HepG2 (cell line): ENCODE results near the gene RPL26. TPM values are rescaled to one million over a fixed set of nuclear protein-coding genes. Genes with fewer than 3 reads are reported as not detected.
A peak's percentile ranks its signal among the peaks of the same experiment; 100 is the strongest.

ENCODE experiments used
- CENPX ChIP-seq: sonication (generic); formaldehyde crosslinking; IDR thresholded peaks from 2 replicates; pipeline ENCODE4 v1.9.0; 2021; ENCODE audit warnings: mild to moderate bottlenecking, missing genetic modification reagents, moderate library complexity
- GATA4 ChIP-seq: sonication (generic); IDR thresholded peaks from 2 replicates; pipeline ENCODE4 v1.6.1; 2016; ENCODE audit warnings: antibody characterized with exemption, low read depth, borderline replicate concordance
- HNRNPK ChIP-seq: fragments of 200-400 bp; formaldehyde crosslinking; IDR thresholded peaks from 2 replicates; pipeline ENCODE4 v1.6.1; 2018; ENCODE audit warnings: low read length, low read depth, moderate library complexity, mild to moderate bottlenecking; ENCODE audit not compliant: poor library complexity, severe bottlenecking
- JUND ChIP-seq: sonication (generic); formaldehyde crosslinking; IDR thresholded peaks from 2 replicates; pipeline ENCODE4 v1.8.0; 2022; ENCODE audit warnings: mild to moderate bottlenecking, missing genetic modification reagents
- KAT2B ChIP-seq: fragments of 150-350 bp; IDR thresholded peaks from 2 replicates; pipeline ENCODE4 v1.6.1; 2014; ENCODE audit warnings: low read depth, low read length, borderline replicate concordance
- KAT7 ChIP-seq: IDR thresholded peaks from 2 replicates; pipeline ENCODE4 v1.6.1; 2018; ENCODE audit warnings: borderline replicate concordance, missing compliant biosample characterization
- KDM5B ChIP-seq: sonication (generic); formaldehyde crosslinking; IDR thresholded peaks from 2 replicates; pipeline ENCODE4 v1.4.0; 2020; ENCODE audit warnings: missing genetic modification reagents, mild to moderate bottlenecking, borderline replicate concordance
- MXI1 ChIP-seq: IDR thresholded peaks from 3 replicates; pipeline ENCODE4 v1.6.1; 2012; ENCODE audit warnings: low read depth, low read length, inconsistent platforms, borderline replicate concordance
- POLR2A ChIP-seq, 2 experiments: IDR thresholded peaks; 2 replicates each; pipeline ENCODE4 v1.6.1; 2011; ENCODE audit warnings: low read depth in 2 of 2, low read length in 2 of 2, mild to moderate bottlenecking in 1 of 2, moderate library complexity in 1 of 2; ENCODE audit not compliant: insufficient read depth in 1 of 2
- PPARG ChIP-seq: conservative IDR thresholded peaks from 2 replicates; pipeline ENCODE4 v1.6.1; 2016; ENCODE audit warnings: missing biosample characterization, missing genetic modification reagents
- RBM22 ChIP-seq: fragments of 200-400 bp; formaldehyde crosslinking; optimal IDR thresholded peaks from 2 replicates; pipeline ENCODE3; 2017; ENCODE audit warnings: mild to moderate bottlenecking, low read length, moderate library complexity
- U2AF2 ChIP-seq: fragments of 200-400 bp; formaldehyde crosslinking; IDR thresholded peaks from 2 replicates; pipeline ENCODE4 v1.6.1; 2017; ENCODE audit warnings: low read depth, mild to moderate bottlenecking, low read length
- ZNF251 ChIP-seq: sonication (generic); formaldehyde crosslinking; IDR thresholded peaks from 2 replicates; pipeline ENCODE4 v1.9.0; 2021; ENCODE audit warnings: mild to moderate bottlenecking, missing genetic modification reagents
- ZNF33B ChIP-seq: sonication (generic); formaldehyde crosslinking; IDR thresholded peaks from 2 replicates; pipeline ENCODE4 v1.5.1; 2020; ENCODE audit warnings: mild to moderate bottlenecking, missing genetic modification reagents
- ZNF484 ChIP-seq: sonication (generic); formaldehyde crosslinking; IDR thresholded peaks from 2 replicates; pipeline ENCODE4 v1.5.1; 2020; ENCODE audit warnings: mild to moderate bottlenecking, low read depth, missing genetic modification reagents, borderline replicate concordance
- ZNF530 ChIP-seq: sonication (generic); formaldehyde crosslinking; IDR thresholded peaks from 2 replicates; pipeline ENCODE4 v1.5.0; 2020; ENCODE audit warnings: low read depth, mild to moderate bottlenecking, missing genetic modification reagents
- polyA plus RNA-seq, 8 experiments: library from polyadenylated mRNA; depleted of rRNA in 3 of 8; stranded (reverse) in 7 of 8; unstranded in 1 of 8; fragments of >200 nt; fragmentation: Illumina TruSeq in 4 of 8; extraction: Trizol in 4 of 8; gene quantifications; 2 replicates each; pipeline versions ENCODE4 v1.2.1 to v1.2.3, GENCODE V29; 2011 to 2016; ENCODE audit warnings: low read depth in 4 of 8, missing spikeins in 1 of 8, mixed read lengths in 1 of 8; ENCODE audit not compliant: insufficient read depth in 1 of 8
- total RNA-seq, 5 experiments: library from RNA; depleted of rRNA; stranded (reverse); fragments of >200 nt; fragmentation: Illumina TruSeq; extraction: Trizol; gene quantifications; 2 replicates each; pipeline ENCODE4 v1.2.3, GENCODE V29; 2016; ENCODE audit warnings: low read depth in 1 of 5
- TF ChIP-seq, protein P1 (sequence below): sonication (generic); formaldehyde crosslinking; IDR thresholded peaks from 2 replicates; pipeline ENCODE4 v1.4.0; 2020; ENCODE audit warnings: missing genetic modification reagents
- TF ChIP-seq, protein P2 (sequence below): sonication (generic); formaldehyde crosslinking; IDR thresholded peaks from 2 replicates; pipeline ENCODE4 v1.9.0; 2021; ENCODE audit warnings: missing genetic modification reagents, borderline replicate concordance
- TF ChIP-seq, protein P3 (sequence below): sonication (generic); formaldehyde crosslinking; IDR thresholded peaks from 2 replicates; pipeline ENCODE4 v1.4.0; 2020; ENCODE audit warnings: missing genetic modification reagents, borderline replicate concordance
- TF ChIP-seq, protein P4 (sequence below): fragments of 450-650 bp; IDR thresholded peaks from 2 replicates; pipeline ENCODE4 v1.6.1; 2017
- TF ChIP-seq, protein P5 (sequence below): sonication (generic); formaldehyde crosslinking; IDR thresholded peaks from 2 replicates; pipeline ENCODE4 v1.4.0; 2020; ENCODE audit warnings: missing genetic modification reagents
- TF ChIP-seq, protein P6 (sequence below): sonication (generic); formaldehyde crosslinking; conservative IDR thresholded peaks from 2 replicates; pipeline ENCODE4 v1.4.0; 2020; ENCODE audit warnings: missing genetic modification reagents

The RPL26 gene
- total and polyA plus RNA-seq, 2 of the 13 experiments (the other 11 are each of a cell fraction or from before 2014, with no cell fraction given), result 2,817 to 3,529 TPM

DNA sequence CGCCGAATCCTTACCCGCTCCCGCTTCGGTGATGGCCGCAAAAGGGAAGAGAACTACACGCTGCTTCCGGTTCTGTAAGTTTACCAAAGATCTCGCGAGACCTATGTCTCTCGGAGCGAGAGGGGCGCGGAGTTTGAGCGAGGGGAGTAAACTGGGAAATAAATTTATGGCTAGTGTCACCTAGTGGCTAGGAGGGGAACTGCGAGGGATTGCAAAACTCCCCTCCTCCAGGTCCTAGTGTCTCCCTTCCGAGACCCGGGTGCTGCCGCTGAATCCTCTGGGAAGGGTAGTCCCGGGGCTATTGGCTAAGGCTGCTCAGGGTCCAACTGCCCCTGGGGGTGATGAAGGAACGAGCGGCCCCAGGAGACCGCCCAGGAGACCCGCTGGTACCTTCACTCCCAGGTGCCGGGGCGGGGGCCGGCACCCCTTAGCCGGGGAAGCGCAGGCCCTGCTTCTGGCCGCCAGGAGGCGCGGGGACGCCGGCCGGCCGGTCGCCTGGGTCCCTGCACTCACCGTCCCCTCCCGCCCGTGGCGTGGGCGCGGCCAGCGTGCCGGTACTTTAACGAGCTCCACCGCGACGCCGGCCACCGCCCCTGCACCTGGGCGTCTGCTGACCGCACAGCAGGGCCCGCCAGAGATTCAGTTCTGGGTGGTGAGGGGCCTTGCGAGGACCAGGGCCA is at the start of gene RPL26 (continued):
- TF ChIP-seq JUND (CRISPR knock-in tag) (no peak; the same call in 1 of the 2 replicates), HNRNPK (no peak), PPARG (CRISPR knock-in tag) (peak; percentile 46), ZNF251 (CRISPR knock-in tag) (no peak), ZNF33B (no peak), KAT7 (CRISPR knock-in tag) (no peak), KDM5B (CRISPR knock-in tag) (peak; percentile 52; the same call in 1 of the 2 replicates), U2AF2 (no peak), ZNF484 (CRISPR knock-in tag) (no peak), KAT2B (no peak), POLR2A (IDR thresholded peaks at IDR 0.05; ENCODE audit: insufficient read depth in 1 of 2, low read depth in 2 of 2, low read length in 2 of 2) (peak; percentile 96 to 97), ZNF530 (CRISPR knock-in tag) (no peak), RBM22 (no peak), MXI1 (peak; percentile 86; the same call in 2 of the 3 replicates), CENPX (CRISPR knock-in tag) (no peak), GATA4 (0 out of 2 replicates have a peak, but pooled peaks have one; percentile 48)
- TF ChIP-seq, protein P1, sequence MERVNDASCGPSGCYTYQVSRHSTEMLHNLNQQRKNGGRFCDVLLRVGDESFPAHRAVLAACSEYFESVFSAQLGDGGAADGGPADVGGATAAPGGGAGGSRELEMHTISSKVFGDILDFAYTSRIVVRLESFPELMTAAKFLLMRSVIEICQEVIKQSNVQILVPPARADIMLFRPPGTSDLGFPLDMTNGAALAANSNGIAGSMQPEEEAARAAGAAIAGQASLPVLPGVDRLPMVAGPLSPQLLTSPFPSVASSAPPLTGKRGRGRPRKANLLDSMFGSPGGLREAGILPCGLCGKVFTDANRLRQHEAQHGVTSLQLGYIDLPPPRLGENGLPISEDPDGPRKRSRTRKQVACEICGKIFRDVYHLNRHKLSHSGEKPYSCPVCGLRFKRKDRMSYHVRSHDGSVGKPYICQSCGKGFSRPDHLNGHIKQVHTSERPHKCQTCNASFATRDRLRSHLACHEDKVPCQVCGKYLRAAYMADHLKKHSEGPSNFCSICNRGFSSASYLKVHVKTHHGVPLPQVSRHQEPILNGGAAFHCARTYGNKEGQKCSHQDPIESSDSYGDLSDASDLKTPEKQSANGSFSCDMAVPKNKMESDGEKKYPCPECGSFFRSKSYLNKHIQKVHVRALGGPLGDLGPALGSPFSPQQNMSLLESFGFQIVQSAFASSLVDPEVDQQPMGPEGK (CRISPR knock-in tag), result peak; percentile 79
- TF ChIP-seq, protein P2, sequence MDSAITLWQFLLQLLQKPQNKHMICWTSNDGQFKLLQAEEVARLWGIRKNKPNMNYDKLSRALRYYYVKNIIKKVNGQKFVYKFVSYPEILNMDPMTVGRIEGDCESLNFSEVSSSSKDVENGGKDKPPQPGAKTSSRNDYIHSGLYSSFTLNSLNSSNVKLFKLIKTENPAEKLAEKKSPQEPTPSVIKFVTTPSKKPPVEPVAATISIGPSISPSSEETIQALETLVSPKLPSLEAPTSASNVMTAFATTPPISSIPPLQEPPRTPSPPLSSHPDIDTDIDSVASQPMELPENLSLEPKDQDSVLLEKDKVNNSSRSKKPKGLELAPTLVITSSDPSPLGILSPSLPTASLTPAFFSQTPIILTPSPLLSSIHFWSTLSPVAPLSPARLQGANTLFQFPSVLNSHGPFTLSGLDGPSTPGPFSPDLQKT (CRISPR knock-in tag), result no peak
- TF ChIP-seq, protein P3, sequence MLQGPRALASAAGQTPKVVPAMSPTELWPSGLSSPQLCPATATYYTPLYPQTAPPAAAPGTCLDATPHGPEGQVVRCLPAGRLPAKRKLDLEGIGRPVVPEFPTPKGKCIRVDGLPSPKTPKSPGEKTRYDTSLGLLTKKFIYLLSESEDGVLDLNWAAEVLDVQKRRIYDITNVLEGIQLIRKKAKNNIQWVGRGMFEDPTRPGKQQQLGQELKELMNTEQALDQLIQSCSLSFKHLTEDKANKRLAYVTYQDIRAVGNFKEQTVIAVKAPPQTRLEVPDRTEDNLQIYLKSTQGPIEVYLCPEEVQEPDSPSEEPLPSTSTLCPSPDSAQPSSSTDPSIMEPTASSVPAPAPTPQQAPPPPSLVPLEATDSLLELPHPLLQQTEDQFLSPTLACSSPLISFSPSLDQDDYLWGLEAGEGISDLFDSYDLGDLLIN, result no peak
- TF ChIP-seq, protein P4, sequence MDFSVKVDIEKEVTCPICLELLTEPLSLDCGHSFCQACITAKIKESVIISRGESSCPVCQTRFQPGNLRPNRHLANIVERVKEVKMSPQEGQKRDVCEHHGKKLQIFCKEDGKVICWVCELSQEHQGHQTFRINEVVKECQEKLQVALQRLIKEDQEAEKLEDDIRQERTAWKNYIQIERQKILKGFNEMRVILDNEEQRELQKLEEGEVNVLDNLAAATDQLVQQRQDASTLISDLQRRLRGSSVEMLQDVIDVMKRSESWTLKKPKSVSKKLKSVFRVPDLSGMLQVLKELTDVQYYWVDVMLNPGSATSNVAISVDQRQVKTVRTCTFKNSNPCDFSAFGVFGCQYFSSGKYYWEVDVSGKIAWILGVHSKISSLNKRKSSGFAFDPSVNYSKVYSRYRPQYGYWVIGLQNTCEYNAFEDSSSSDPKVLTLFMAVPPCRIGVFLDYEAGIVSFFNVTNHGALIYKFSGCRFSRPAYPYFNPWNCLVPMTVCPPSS, result no peak
- TF ChIP-seq, protein P5, sequence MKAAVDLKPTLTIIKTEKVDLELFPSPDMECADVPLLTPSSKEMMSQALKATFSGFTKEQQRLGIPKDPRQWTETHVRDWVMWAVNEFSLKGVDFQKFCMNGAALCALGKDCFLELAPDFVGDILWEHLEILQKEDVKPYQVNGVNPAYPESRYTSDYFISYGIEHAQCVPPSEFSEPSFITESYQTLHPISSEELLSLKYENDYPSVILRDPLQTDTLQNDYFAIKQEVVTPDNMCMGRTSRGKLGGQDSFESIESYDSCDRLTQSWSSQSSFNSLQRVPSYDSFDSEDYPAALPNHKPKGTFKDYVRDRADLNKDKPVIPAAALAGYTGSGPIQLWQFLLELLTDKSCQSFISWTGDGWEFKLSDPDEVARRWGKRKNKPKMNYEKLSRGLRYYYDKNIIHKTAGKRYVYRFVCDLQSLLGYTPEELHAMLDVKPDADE (CRISPR knock-in tag), result peak; percentile 82; the same call in 1 of the 2 replicates
- TF ChIP-seq, protein P6, sequence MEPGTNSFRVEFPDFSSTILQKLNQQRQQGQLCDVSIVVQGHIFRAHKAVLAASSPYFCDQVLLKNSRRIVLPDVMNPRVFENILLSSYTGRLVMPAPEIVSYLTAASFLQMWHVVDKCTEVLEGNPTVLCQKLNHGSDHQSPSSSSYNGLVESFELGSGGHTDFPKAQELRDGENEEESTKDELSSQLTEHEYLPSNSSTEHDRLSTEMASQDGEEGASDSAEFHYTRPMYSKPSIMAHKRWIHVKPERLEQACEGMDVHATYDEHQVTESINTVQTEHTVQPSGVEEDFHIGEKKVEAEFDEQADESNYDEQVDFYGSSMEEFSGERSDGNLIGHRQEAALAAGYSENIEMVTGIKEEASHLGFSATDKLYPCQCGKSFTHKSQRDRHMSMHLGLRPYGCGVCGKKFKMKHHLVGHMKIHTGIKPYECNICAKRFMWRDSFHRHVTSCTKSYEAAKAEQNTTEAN (CRISPR knock-in tag), result peak; percentile 62; the same call in 1 of the 2 replicates
